ENCODE data around the gene RPS19BP1. TPM values are rescaled to one million over a fixed set of nuclear protein-coding genes. Genes with fewer than 3 reads are reported as not detected.

Gene RPS19BP1
- total and polyA plus RNA-seq, 11 donors = 33.2 to 220 (median 52.1) TPM

GRCh38 chr22:39546889-39547586 lies 14.5 kb upstream of the RPS19BP1 start:
- TF ChIP-seq POLR2A (IDR thresholded peaks at IDR 0.05) (no peak), CTCF (IDR thresholded peaks at IDR 0.05) (no peak)
- intact Hi-C loops (cut with DNase I) = no loop called here
- Histone ChIP-seq H3K9me3 (no peaks in the 10 kb centered on the region), H3K4me3 (no peak overlapping the region), H3K27me3 (peaks cover 0 to 66% (median 11%) of the 10 kb centered on the region in 9 donors), H3K4me1 (no peaks in the 10 kb centered on the region), H3K36me3 (no peaks in the 10 kb centered on the region), H3K27ac (no peak overlapping the region)
- DNase-seq = no peak
- peak in 3 of 4 donors; percentile 49 to 72 (median 67) for ATAC-seq
- 42 to 52% (median 49%) methylated on average over 5 of the region's 5 CpGs for WGBS, 4 donors

GRCh38 chr22:39545386-39546365 lies 13.1 kb upstream of the RPS19BP1 start:
- no peak overlapping the region for H3K4me3 ChIP-seq
- 29 to 34% (median 31%) methylated on average over 38 to 39 of the region's 39 CpGs for WGBS, 4 donors
- peak in 1 of 5 donors; percentile 42 for DNase-seq
- H3K4me1 ChIP-seq = no peaks in the 10 kb centered on the region
- peaks cover 0 to 55% (median 11%) of the 10 kb centered on the region in 9 donors for H3K27me3 ChIP-seq
- intact Hi-C loops (cut with DNase I) = no loop called here
- no peak overlapping the region for H3K27ac ChIP-seq
- TF ChIP-seq POLR2A (IDR thresholded peaks at IDR 0.05) (no peak), CTCF (IDR thresholded peaks at IDR 0.05) (no peak)
- no peaks in the 10 kb centered on the region for H3K36me3 ChIP-seq
- no peaks in the 10 kb centered on the region for H3K9me3 ChIP-seq
- ATAC-seq = peak in 3 of 4 donors; percentile 31 to 69 (median 54)

GRCh38 chr22:39543095-39543494 lies 10.5 kb upstream of the RPS19BP1 start:
- Histone ChIP-seq H3K27me3 (peaks cover 0 to 40% (median 7%) of the 10 kb centered on the region in 9 donors), H3K27ac (no peak overlapping the region), H3K4me3 (no peak overlapping the region), H3K36me3 (no peaks in the 10 kb centered on the region), H3K4me1 (no peaks in the 10 kb centered on the region), H3K9me3 (no peaks in the 10 kb centered on the region)
- WGBS, 4 donors = 16 to 19% (median 18%) methylated on average over 11 of the region's 11 CpGs
- intact Hi-C loops (cut with DNase I) = no loop called here
- TF ChIP-seq POLR2A (IDR thresholded peaks at IDR 0.05) (no peak), CTCF (IDR thresholded peaks at IDR 0.05) (peak in 3 of 12 donors; percentile 16 to 21 (median 17))
- DNase-seq = no peak
- ATAC-seq = no peak

- intact Hi-C loops (cut with DNase I) = loop anchor here in 7 of 10 donors (2.0 to 10.0 kb wide), 7 partner anchors 267 to 807 kb away; partner anchors contain the start of gene ADSL (in 3 of the 7)
These were observed 5.4 kb upstream of the RPS19BP1 start for GRCh38 chr22:39537975-39538374.

More at GRCh38 chr22:39537975-39538374, 5.4 kb upstream of the RPS19BP1 start:
- peaks cover 0 to 11% (median 6%) of the 10 kb centered on the region in 12 donors for H3K4me1 ChIP-seq
- H3K36me3 ChIP-seq = no peaks in the 10 kb centered on the region
- no peak for DNase-seq
- no peaks in the 10 kb centered on the region for H3K9me3 ChIP-seq
- peaks cover 0 to 8% (median 0%) of the 10 kb centered on the region in 9 donors for H3K27me3 ChIP-seq
- H3K27ac ChIP-seq = no peak overlapping the region
- no peak for ATAC-seq
- H3K4me3 ChIP-seq = no peak overlapping the region
- 45 to 69% (median 46%) methylated on average over 2 of the region's 2 CpGs for whole genome bisulfite sequencing, 4 donors
- TF ChIP-seq CTCF (IDR thresholded peaks at IDR 0.05) = no peak
- no peak for TF ChIP-seq POLR2A (IDR thresholded peaks at IDR 0.05)

All from heart left ventricle (tissue), 16 donors.